Chondrocyte (in vitro differentiated cells): Measurements from ENCODE around the gene MFN2. TPM values are rescaled to one million over a fixed set of nuclear protein-coding genes. Genes with fewer than 3 reads are reported as not detected.

Experiments
- DNase-seq: peaks from one replicate; pipeline ENCODE4 v3.0.0; 2021; ENCODE audit warnings: mixed read lengths, low spot score
- H3K27ac Mint-ChIP-seq: one replicate; pipeline ENCODE4 v1.8.0; 2021; ENCODE audit warnings: mild to moderate bottlenecking, moderate library complexity, mixed read lengths; ENCODE audit not compliant: unreplicated experiment
- H3K27me3 Mint-ChIP-seq: 2 replicates; pipeline ENCODE4 v1.8.0; 2021; ENCODE audit warnings: low read depth, mixed read lengths
- H3K36me3 Mint-ChIP-seq: 2 replicates; pipeline ENCODE4 v1.8.0; 2021; ENCODE audit warnings: low read depth, mixed read lengths
- H3K4me1 Mint-ChIP-seq: 2 replicates; pipeline ENCODE4 v1.8.0; 2021; ENCODE audit warnings: low read depth, mild to moderate bottlenecking, mixed read lengths
- H3K4me3 Mint-ChIP-seq: one replicate; pipeline ENCODE4 v1.8.0; 2021; ENCODE audit warnings: mild to moderate bottlenecking, moderate library complexity, mixed read lengths; ENCODE audit not compliant: unreplicated experiment
- H3K9me3 Mint-ChIP-seq: 2 replicates; pipeline ENCODE4 v1.8.0; 2021; ENCODE audit warnings: low read depth, mixed read lengths
- CTCF ChIP-seq: fragments of 200-600 bp; sonication (generic); IDR thresholded peaks from 2 replicates; pipeline ENCODE4 v1.5.0; 2021; ENCODE audit warnings: antibody characterized with exemption, mild to moderate bottlenecking, moderate library complexity
- total RNA-seq: library from RNA; stranded (reverse); gene quantifications from 3 replicates; pipeline ENCODE4 v1.2.1, GENCODE V29; 2021

The MFN2 gene
- total RNA-seq, 1 donor from 2014 or later, result 56.6 TPM

DNA sequence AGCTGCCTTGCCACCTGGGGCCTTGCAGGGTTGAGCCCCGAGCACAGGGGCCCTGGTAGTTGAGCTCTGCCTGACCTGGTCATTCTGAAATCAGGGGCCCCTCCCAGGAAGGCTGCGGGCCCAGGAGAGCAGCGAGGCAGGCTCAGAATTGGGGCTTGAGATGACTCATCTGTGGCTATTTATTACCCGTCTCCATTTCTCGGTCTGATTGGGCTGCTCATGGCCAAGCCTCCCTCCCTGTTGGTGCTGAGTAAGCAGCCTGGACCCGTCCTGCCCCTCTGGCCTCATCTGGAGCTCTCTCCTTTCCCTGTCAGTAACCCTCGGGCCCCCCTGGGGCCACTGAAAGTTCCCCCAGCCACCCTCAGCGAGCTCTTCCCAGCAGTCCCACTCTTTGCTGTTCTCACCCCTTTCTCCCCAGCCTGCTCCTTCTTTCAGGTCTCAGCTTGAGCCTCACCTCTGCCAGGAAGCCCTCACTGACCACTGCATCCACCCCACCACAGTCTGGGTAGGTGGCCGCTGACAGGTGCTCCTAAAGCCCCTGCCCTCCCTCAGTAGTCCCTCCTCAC lies 71.8 kb downstream of the MFN2 start:
- peaks cover 13% of the 10 kb centered on the region for H3K4me1 Mint-ChIP-seq
- no peaks in the 10 kb centered on the region for H3K27me3 Mint-ChIP-seq
- H3K36me3 Mint-ChIP-seq, result no peaks in the 10 kb centered on the region
- no peak overlapping the region for H3K4me3 Mint-ChIP-seq
- TF ChIP-seq CTCF, result no peak
- H3K27ac Mint-ChIP-seq, result no peak overlapping the region
- H3K9me3 Mint-ChIP-seq, result no peaks in the 10 kb centered on the region
- no peak for DNase-seq

DNA sequence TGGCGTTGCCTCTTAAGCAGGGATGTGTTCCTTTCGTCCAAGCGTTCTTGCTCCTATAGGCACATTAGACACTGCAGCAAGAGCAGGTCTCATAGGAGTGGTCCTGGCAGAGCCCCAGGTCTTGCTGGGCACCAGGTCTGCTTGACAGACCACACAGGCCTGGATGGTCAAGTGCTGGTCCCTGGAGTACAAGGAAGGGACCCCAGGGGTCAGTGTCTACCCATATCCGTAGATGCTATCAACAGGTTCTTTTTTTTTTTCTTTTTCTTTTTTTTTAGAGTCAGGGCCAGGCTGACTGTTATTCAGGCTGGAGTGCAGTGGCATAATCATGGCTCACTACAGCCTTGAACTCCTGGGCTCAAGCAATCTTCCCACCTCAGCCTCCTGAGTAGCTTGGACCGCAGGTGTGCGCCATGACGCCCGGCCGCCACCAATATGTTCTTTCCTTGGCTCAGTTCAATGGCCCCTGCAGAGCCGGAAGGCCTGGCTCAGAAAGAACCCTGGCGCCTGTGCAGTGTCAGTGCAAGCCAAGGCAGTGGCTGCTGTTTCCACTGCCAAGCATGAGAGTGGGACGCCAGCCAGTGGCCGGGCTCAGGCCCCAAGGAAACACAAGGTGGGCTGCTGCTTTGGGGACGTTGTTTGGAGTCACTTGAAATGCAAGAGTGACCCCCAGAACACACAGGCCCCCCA lies 72.9 kb downstream of the MFN2 start:
- Mint-ChIP-seq H3K4me3 (no peak overlapping the region), H3K4me1 (peaks cover 13% of the 10 kb centered on the region), H3K27ac (no peak overlapping the region), H3K27me3 (no peaks in the 10 kb centered on the region), H3K9me3 (no peaks in the 10 kb centered on the region), H3K36me3 (no peaks in the 10 kb centered on the region)
- no peak for DNase-seq
- TF ChIP-seq CTCF, result no peak

DNA sequence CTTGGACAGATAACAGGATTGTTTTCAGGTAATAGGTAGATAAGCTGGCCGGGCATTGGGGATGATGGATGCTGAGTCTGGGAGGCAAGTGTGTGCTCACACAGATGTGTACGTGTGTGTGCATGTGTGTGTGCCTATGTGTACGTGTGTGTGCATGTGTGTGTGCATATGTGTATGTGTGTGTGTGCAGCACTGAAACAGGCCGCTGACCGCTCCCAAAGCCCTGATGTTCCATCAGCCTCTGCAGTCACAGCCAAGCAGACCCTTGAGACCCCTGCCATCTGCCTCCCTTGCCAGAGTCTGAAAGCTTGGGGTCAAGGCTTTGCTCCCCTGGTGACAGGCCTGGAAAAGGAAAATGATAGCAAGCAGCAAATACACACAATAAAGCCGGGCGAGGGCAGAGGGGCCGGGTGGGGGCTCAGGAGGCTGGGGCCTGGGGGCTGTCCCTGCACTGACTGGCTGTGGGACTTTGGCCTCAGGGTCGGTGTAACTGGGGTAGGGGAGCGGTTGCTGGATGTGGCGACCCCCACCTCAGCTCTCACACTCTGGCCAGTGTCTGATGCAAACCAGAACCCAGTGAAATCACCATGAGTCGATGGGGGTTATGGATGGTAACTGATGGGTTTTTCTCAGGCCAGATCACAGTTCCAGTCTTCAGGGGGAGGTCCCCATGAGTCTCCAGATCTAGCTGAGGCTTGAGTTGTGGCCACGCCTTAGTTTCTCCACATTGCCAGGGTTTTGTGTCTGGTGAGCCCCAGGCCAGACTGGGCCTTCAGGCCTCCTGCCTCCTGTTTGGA lies 73.7 kb downstream of the MFN2 start:
- Mint-ChIP-seq H3K27me3 (no peaks in the 10 kb centered on the region), H3K27ac (no peak overlapping the region), H3K4me3 (no peak overlapping the region), H3K36me3 (no peaks in the 10 kb centered on the region), H3K4me1 (peaks cover 13% of the 10 kb centered on the region), H3K9me3 (no peaks in the 10 kb centered on the region)
- no peak for TF ChIP-seq CTCF
- DNase-seq, result no peak

GRCh38 chr1:12055259-12055658 lies 75.0 kb downstream of the MFN2 start:
- H3K27me3 Mint-ChIP-seq, result peaks cover 9% of the 10 kb centered on the region

More at GRCh38 chr1:12055259-12055658, 75.0 kb downstream of the MFN2 start:
- no peak for DNase-seq
- no peaks in the 10 kb centered on the region for H3K9me3 Mint-ChIP-seq
- no peak overlapping the region for H3K4me3 Mint-ChIP-seq
- TF ChIP-seq CTCF, result no peak
- no peak overlapping the region for H3K27ac Mint-ChIP-seq
- H3K36me3 Mint-ChIP-seq, result peaks cover 4% of the 10 kb centered on the region
- H3K4me1 Mint-ChIP-seq, result peaks cover 13% of the 10 kb centered on the region
